NCI-H460 (cell line): ENCODE measurements around the gene CNGB1. TPM values are rescaled to one million over a fixed set of nuclear protein-coding genes. Genes with fewer than 3 reads are reported as not detected.

Source experiments
- DNase-seq: peaks from one replicate; pipeline ENCODE4 v3.0.0-alpha.2; 2016; ENCODE audit warnings: low read depth; ENCODE audit errors: extremely low read depth
- total RNA-seq: library from RNA; depleted of rRNA; stranded (reverse); fragments of >200 nt; shearing (Covaris generic); gene quantifications from 2 replicates; pipeline ENCODE4 v1.2.3, GENCODE V29; 2014

Gene CNGB1
- total RNA-seq, 1 experiment from 2014 or later = not detected

GRCh38 chr16:57997528-57998265, 26.8 kb upstream of the CNGB1 start:
- no peak for DNase-seq

- DNase-seq = no peak
Measured at GRCh38 chr16:57997176-57997527, 26.2 kb upstream of the CNGB1 start.

- DNase-seq = no peak
Measured at GRCh38 chr16:57996406-57997175, 25.7 kb upstream of the CNGB1 start.

GRCh38 chr16:57995721-57996405, 24.9 kb upstream of the CNGB1 start:
- DNase-seq = no peak

- peak; percentile 58 for DNase-seq
Measured at GRCh38 chr16:57994778-57995177, 23.9 kb upstream of the CNGB1 start.

- no peak for DNase-seq
Measured at GRCh38 chr16:57994361-57994760, 23.4 kb upstream of the CNGB1 start.

- no peak for DNase-seq
Measured at GRCh38 chr16:57993897-57994296, 23.0 kb upstream of the CNGB1 start.

- DNase-seq = no peak
Measured at GRCh38 chr16:57993438-57993837, 22.5 kb upstream of the CNGB1 start.

- DNase-seq = no peak
Measured at GRCh38 chr16:57992084-57992483, 21.2 kb upstream of the CNGB1 start.

GRCh38 chr16:57991551-57992059, 20.7 kb upstream of the CNGB1 start:
- DNase-seq = no peak

- no peak for DNase-seq
Measured at GRCh38 chr16:57988929-57989328, 18.0 kb upstream of the CNGB1 start.

GRCh38 chr16:57987441-57988177, 16.7 kb upstream of the CNGB1 start:
- DNase-seq = no peak

GRCh38 chr16:57986196-57986595, 15.3 kb upstream of the CNGB1 start:
- DNase-seq = no peak

- DNase-seq = no peak
Measured at GRCh38 chr16:57985204-57986181, 14.6 kb upstream of the CNGB1 start.

- peak; percentile 74 for DNase-seq
Measured at GRCh38 chr16:57984443-57985203, 13.7 kb upstream of the CNGB1 start.

GRCh38 chr16:57982385-57982784, 11.5 kb upstream of the CNGB1 start:
- DNase-seq = no peak

GRCh38 chr16:57981636-57982035, 10.7 kb upstream of the CNGB1 start:
- no peak for DNase-seq

- DNase-seq = no peak
Measured at GRCh38 chr16:57979006-57979585, 8.2 kb upstream of the CNGB1 start.
